HCT116 (cell line): ENCODE results near the gene HS6ST3. TPM values are rescaled to one million over a fixed set of nuclear protein-coding genes. Genes with fewer than 3 reads are reported as not detected.

ENCODE experiments used
- ATAC-seq: fragments of 200-7000 bp; cut with Tn5 transposase; 2 replicates; pipeline ENCODE4 v1.9.1; 2020; ENCODE audit warnings: mild to moderate bottlenecking, moderate library complexity
- BruUV-seq: library from RNA; stranded (reverse); fragments of 400-500 nt; replicated peaks from 2 replicates; lab custom pipeline; 2021; lab: Mats Ljungman, UMichigan
- CTCF ChIA-PET: fragments of 300-600 bp; sonication (Branson Sonifier 250); formaldehyde crosslinking; loops from one replicate; lab custom pipeline; 2021; ENCODE audit warnings: antibody characterized with exemption; lab: Charles Lee
- POLR2A ChIA-PET: fragments of 300-600, 350-600 bp; sonication (Branson Sonifier 250); formaldehyde crosslinking; loops from one replicate; lab custom pipeline; 2021; ENCODE audit warnings: antibody characterized with exemption; lab: Charles Lee
- RAD21 ChIA-PET, 2 experiments: fragments of 300-600 bp; sonication (Branson Sonifier 250); formaldehyde crosslinking; loops; one replicate each; lab custom pipeline; 2023; ENCODE audit warnings: low total read pairs in 2 of 2; ENCODE audit not compliant: uncharacterized antibody in 2 of 2, unreplicated experiment in 2 of 2, low non-redundant PET in 1 of 2; lab: Charles Lee
- DNase-seq: peaks from one replicate; pipeline ENCODE4 v3.0.0-alpha.2; 2010; ENCODE audit warnings: low read depth, low spot score
- H2AFZ ChIP-seq: fragments of 200-600 bp; shearing (Covaris generic), sonication (generic); 2 replicates; pipeline ENCODE4 v1.6.1; 2017; ENCODE audit warnings: low read depth, mixed run types, mixed read lengths, antibody characterized with exemption, low read length; ENCODE audit not compliant: poor library complexity, severe bottlenecking
- H3K27ac ChIP-seq: 2 replicates; pipeline ENCODE4 v1.5.1; 2012; ENCODE audit warnings: low read depth, low read length
- H3K27me3 ChIP-seq: fragments of 200-600 bp; sonication (generic); 2 replicates; pipeline ENCODE4 v1.6.1; 2016; ENCODE audit warnings: mixed run types, low read length, mixed read lengths; ENCODE audit not compliant: insufficient read depth
- H3K36me3 ChIP-seq, 2 experiments: fragments of 200-500 bp in 1 of 2; fragments of 200-600 bp in 1 of 2; sonication (Bioruptor generic) in 1 of 2; sonication (generic) in 1 of 2; 2 replicates each; pipeline versions ENCODE4 v1.5.1 to v1.6.1; 2014 to 2016; ENCODE audit warnings: low read length in 2 of 2, inconsistent platforms in 1 of 2, mixed read lengths in 1 of 2, mixed run types in 1 of 2; ENCODE audit not compliant: insufficient read depth in 2 of 2, control insufficient read depth in 1 of 2
- H3K4me1 ChIP-seq, 2 experiments: fragments of 200-600 bp in 1 of 2; sonication (generic) in 1 of 2; 2 replicates each; pipeline versions ENCODE4 v1.5.1 to v1.6.1; 2012 to 2017; ENCODE audit warnings: low read length in 2 of 2, inconsistent platforms in 1 of 2, mild to moderate bottlenecking in 1 of 2, mixed read lengths in 1 of 2, mixed run types in 1 of 2, moderate library complexity in 1 of 2; ENCODE audit not compliant: insufficient read depth in 2 of 2, control insufficient read depth in 1 of 2
- H3K4me2 ChIP-seq: fragments of 200-600 bp; sonication (generic); 2 replicates; pipeline ENCODE4 v1.6.1; 2017; ENCODE audit warnings: mixed run types, low read length, mixed read lengths
- H3K4me3 ChIP-seq, 2 experiments: fragments of 200-600 bp in 1 of 2; sonication (generic) in 1 of 2; replicated peaks in 1 of 2; 2 replicates each; pipeline ENCODE4 v1.5.1; 2011 to 2016; ENCODE audit warnings: low read length in 2 of 2, control low read depth in 1 of 2, low read depth in 1 of 2, mild to moderate bottlenecking in 1 of 2, mixed read lengths in 1 of 2, mixed run types in 1 of 2
- H3K79me2 ChIP-seq: fragments of 200-600 bp; sonication (generic); 2 replicates; pipeline ENCODE4 v1.6.1; 2017; ENCODE audit warnings: mild to moderate bottlenecking, mixed run types, low read length, moderate library complexity, mixed read lengths; ENCODE audit not compliant: insufficient read depth
- H3K9ac ChIP-seq: fragments of 200-600 bp; sonication (generic); 2 replicates; pipeline ENCODE4 v1.6.1; 2016; ENCODE audit warnings: low read length, mixed read lengths
- H3K9me2 ChIP-seq: fragments of 200-600 bp; sonication (generic), shearing (Covaris generic); 2 replicates; pipeline ENCODE4 v1.6.1; 2017; ENCODE audit warnings: mixed run types, mild to moderate bottlenecking, moderate library complexity; ENCODE audit not compliant: insufficient read depth
- H3K9me3 ChIP-seq, 2 experiments: fragments of 200-500 bp in 1 of 2; fragments of 200-600 bp in 1 of 2; sonication (Bioruptor generic) in 1 of 2; sonication (generic) in 1 of 2; 2 replicates each; pipeline ENCODE4 v1.6.1; 2014 to 2017; ENCODE audit warnings: low read length in 2 of 2, mixed read lengths in 2 of 2, inconsistent platforms in 1 of 2, low read depth in 1 of 2, mild to moderate bottlenecking in 1 of 2, mixed run types in 1 of 2, moderate library complexity in 1 of 2; ENCODE audit not compliant: control insufficient read depth in 1 of 2, insufficient read depth in 1 of 2
- H4K20me1 ChIP-seq: fragments of 200-600 bp; sonication (generic), shearing (Covaris generic); 2 replicates; pipeline ENCODE4 v1.6.1; 2017; ENCODE audit warnings: mixed run types, mild to moderate bottlenecking, moderate library complexity; ENCODE audit not compliant: insufficient read depth
- CBX3 ChIP-seq: IDR thresholded peaks from 2 replicates; pipeline ENCODE4 v1.6.1; 2012; ENCODE audit warnings: low read depth
- CEBPB ChIP-seq: IDR thresholded peaks from 2 replicates; pipeline ENCODE4 v1.6.1; 2012; ENCODE audit warnings: low read depth
- ELF1 ChIP-seq: IDR thresholded peaks from 2 replicates; pipeline ENCODE4 v1.6.1; 2012; ENCODE audit warnings: low read depth, borderline replicate concordance
- JUND ChIP-seq: IDR thresholded peaks from 2 replicates; pipeline ENCODE4 v1.6.1; 2012
- POLR2A ChIP-seq: IDR thresholded peaks from 2 replicates; pipeline ENCODE4 v1.7.0; 2011; ENCODE audit warnings: borderline replicate concordance; ENCODE audit not compliant: insufficient read depth, insufficient read length; ENCODE audit errors: extremely low read depth
- RAD21 ChIP-seq: IDR thresholded peaks from 2 replicates; pipeline ENCODE4 v1.6.1; 2012; ENCODE audit warnings: low read depth, mild to moderate bottlenecking
- SIN3A ChIP-seq: IDR thresholded peaks from 2 replicates; pipeline ENCODE4 v1.6.1; 2012; ENCODE audit warnings: low read depth
- SP1 ChIP-seq: IDR thresholded peaks from 2 replicates; pipeline ENCODE4 v1.6.1; 2012; ENCODE audit warnings: low read depth
- TCF7L2 ChIP-seq: IDR thresholded peaks from 2 replicates; pipeline ENCODE4 v1.7.0; 2011; ENCODE audit warnings: borderline replicate concordance, inconsistent platforms; ENCODE audit not compliant: insufficient read depth, insufficient read length; ENCODE audit errors: extremely low read depth
- YY1 ChIP-seq: IDR thresholded peaks from 2 replicates; pipeline ENCODE4 v1.6.1; 2011; ENCODE audit warnings: low read length, low read depth, moderate library complexity, mild to moderate bottlenecking; ENCODE audit not compliant: insufficient replicate concordance; ENCODE audit errors: extremely low read depth
- ZFX ChIP-seq: fragments of 450-650 bp; IDR thresholded peaks from 2 replicates; pipeline ENCODE4 v1.6.1; 2017
- ZNF274 ChIP-seq: fragments of 200-500 bp; sonication (Bioruptor generic); IDR thresholded peaks from 2 replicates; pipeline ENCODE4 v1.6.1; 2014; ENCODE audit warnings: mild to moderate bottlenecking, low read depth, low read length, inconsistent platforms
- intact Hi-C: fragments of 100-400 bp; cut with micrococcal nuclease; formaldehyde crosslinking; loops from 2 replicates; pipeline ENCODE4 v1.10.0; 2022
- total RNA-seq: library from RNA; stranded (reverse); gene quantifications from one replicate; pipeline ENCODE4 v1.2.1, GENCODE V29; 2021; ENCODE audit not compliant: unreplicated experiment

HS6ST3 gene
- total RNA-seq, 1 experiment from 2014 or later, result 0.10 TPM

- CTCF ChIA-PET, result no interaction called here
- Histone ChIP-seq H3K9ac (no peak overlapping the region), H3K9me2 (no peaks in the 10 kb centered on the region), H3K27me3 (no peaks in the 10 kb centered on the region), H4K20me1 (no peaks in the 10 kb centered on the region), H2AFZ (no peak overlapping the region), H3K27ac (no peak overlapping the region), H3K9me3 (no peaks in the 10 kb centered on the region), H3K4me1 (no peaks in the 10 kb centered on the region), H3K4me3 (no peak overlapping the region), H3K79me2 (no peaks in the 10 kb centered on the region), H3K36me3 (no peaks in the 10 kb centered on the region), H3K4me2 (no peak overlapping the region)
- no peak for DNase-seq
- intact Hi-C loops, result no loop called here
- POLR2A ChIA-PET, result no interaction called here
- no TSS peak for BruUV-seq
- RAD21 ChIA-PET, result no interaction called here
- TF ChIP-seq RAD21 (no peak), SP1 (no peak), TCF7L2 (no peak), ZFX (no peak), JUND (no peak), YY1 (no peak), CBX3 (no peak), ELF1 (no peak)
- TF ChIP-seq, all 23 proteins: peak for 0
- no peak for ATAC-seq
Observed at GRCh38 chr13:96615252-96615651, 525.3 kb downstream of the HS6ST3 start.

DNA sequence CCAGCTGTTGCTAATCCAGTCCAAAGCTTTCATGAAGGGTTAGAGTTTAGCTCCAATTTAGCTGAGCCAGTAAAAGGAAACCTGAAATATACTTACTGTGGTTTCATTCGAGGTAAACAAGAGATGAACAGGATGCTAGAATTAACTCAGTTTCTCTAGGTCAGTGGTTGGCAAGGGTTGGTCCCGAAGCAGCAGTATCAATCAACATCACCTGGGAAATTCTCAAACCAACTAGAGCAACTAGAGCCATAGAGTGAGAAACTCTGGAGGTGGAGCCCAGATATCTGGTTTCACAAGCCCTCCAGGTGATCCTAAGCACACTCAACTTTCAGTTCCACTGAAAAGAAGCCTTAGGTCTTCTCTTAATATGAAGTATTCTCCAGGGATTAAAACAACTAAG lies 527.6 kb downstream of the HS6ST3 start:
- Histone ChIP-seq H3K36me3 (no peaks in the 10 kb centered on the region), H3K27me3 (no peaks in the 10 kb centered on the region), H2AFZ (no peak overlapping the region), H3K4me3 (no peak overlapping the region), H3K79me2 (no peaks in the 10 kb centered on the region), H3K9me2 (no peaks in the 10 kb centered on the region), H3K27ac (no peak overlapping the region), H3K4me2 (no peak overlapping the region), H3K9me3 (no peaks in the 10 kb centered on the region), H4K20me1 (no peaks in the 10 kb centered on the region), H3K9ac (no peak overlapping the region), H3K4me1 (no peaks in the 10 kb centered on the region)
- DNase-seq (no peak), ATAC-seq (no peak)
- ChIA-PET RAD21 (no interaction called here), CTCF (no interaction called here), POLR2A (no interaction called here)
- TF ChIP-seq YY1 (no peak), SIN3A (no peak), ZFX (no peak), CEBPB (no peak), JUND (no peak), ZNF274 (no peak), POLR2A (no peak)
- BruUV-seq, result no TSS peak
- intact Hi-C loops, result no loop called here
